Activated CD8-positive, alpha-beta memory T cell treated with anti-CD3 and anti-CD28 coated beads for 36 hours (primary cell): Measurements from ENCODE around the gene OR51B4. TPM values are rescaled to one million over a fixed set of nuclear protein-coding genes. Genes with fewer than 3 reads are reported as not detected.
"Not testable (repeated sequence)": the region's sequence is repeated elsewhere in the genome, so short reads cannot be mapped to it uniquely, and the experiment has no call there.

Experiments
- CTCF ChIA-PET: fragments of 350-600 bp; sonication (Branson Sonifier 250); formaldehyde crosslinking; loops from one replicate; lab custom pipeline; 2021; ENCODE audit warnings: antibody characterized with exemption; lab: Charles Lee
- POLR2A ChIA-PET: fragments of 350-600 bp; sonication (Branson Sonifier 250); formaldehyde crosslinking; loops from one replicate; lab custom pipeline; 2021; ENCODE audit warnings: antibody characterized with exemption; lab: Charles Lee
- total RNA-seq, 2 experiments: library from RNA; stranded (reverse); gene quantifications; one replicate each; pipeline ENCODE4 v1.2.3, GENCODE V29; 2021

OR51B4 gene
- total RNA-seq, 2 experiments from 2014 or later, result not detected

DNA sequence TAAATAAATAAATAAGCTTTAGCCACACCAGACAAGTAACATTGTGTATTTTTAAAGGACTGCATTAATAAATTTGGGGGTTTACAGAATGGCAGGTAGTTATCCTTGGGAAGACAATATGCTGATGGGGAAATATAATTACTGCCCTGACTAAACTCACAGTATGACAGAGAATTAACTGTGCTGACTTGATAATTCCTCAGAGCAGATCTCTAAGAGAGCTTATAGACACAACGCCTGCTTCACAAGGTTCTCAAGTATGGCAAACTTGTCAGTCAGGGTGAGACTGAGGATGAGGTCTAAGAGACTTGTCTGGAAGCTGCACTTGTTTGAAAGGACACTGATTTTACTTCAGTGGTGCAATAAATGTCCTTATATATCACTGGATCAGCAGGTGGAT lies 3.3 kb downstream of the OR51B4 start:
- ChIA-PET CTCF (no interaction called here), POLR2A (no interaction called here)

DNA sequence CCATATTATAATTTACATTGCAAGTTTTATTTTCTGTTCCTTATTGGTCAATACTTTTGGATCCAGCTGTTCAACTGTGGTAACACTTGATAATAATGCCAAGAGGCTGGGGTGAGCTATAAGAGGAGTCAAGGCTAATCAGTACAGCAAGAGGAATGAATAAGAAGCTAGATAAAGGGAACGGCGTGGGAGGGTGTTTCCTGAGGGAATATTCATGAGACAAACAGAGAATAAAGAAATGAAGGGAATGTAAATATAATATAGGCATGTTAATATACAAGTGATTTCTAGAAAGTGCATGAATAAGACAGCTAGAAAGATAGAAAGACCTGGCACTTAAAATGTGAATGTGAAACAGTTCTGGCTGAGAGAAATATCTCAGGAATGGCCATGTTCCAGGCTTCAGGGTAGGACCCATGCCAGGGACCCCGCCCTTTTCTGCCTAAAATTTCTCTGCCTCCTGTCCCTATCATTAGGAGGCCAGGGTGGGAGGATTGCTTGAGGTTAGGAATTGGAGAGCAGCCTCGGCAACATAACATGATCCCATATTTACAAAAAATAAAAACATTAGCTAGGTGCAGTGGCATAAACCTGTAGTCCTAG lies 3.9 kb downstream of the OR51B4 start:
- ChIA-PET CTCF (no interaction called here), POLR2A (no interaction called here)

DNA sequence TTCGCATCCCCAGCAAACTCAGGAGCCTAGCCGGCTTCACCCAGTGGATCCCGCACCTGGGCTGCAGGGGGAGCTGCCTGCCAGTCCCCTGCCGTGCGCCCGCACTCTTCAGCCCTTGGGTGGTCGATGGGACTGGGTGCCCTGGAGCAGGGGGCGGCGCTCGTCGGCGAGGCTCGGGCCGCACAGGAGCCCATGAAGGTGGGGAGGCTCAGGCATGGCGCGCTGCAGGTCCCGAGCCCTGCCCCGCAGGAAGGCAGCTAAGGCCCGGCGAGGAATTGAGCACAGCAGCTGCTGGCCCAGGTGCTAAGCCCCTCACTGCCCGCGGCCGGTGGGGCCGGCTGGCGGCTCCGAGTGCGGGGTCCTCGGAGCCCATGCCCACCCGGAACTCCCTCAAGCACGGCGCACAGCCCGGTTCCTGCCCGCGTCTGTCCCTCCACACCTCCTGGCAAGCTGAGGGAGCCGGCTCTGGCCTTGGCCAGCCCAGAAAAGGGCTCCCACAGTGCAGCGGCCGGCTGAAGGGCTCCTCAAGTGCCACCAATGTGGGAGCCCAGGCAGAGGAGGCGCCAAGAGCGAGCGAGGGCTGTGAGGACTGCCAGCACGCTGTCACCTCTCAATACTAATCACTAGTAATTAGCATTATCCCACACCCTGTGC lies 7.3 kb downstream of the OR51B4 start:
- CTCF ChIA-PET, POLR2A ChIA-PET: not testable (repeated sequence)

DNA sequence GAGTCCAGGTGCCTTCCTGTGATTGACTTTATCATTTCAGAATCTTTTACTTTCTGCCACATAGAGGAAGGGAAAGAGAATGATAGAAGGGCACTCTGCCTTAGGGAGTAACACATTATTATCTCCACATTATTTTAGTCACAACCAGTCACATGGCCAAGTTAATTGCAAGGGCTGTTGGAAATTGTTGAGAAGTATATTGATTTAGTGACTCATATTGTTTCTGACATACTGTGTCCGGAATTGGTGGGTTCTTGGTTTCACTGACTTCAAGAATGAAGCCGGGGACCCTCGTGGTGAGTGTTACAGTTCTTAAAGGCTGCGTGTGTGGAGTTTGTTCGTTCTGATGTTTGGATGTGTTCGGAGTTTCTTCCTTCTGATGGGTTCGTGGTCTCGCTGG lies 8.7 kb downstream of the OR51B4 start:
- CTCF ChIA-PET, result no interaction called here

DNA sequence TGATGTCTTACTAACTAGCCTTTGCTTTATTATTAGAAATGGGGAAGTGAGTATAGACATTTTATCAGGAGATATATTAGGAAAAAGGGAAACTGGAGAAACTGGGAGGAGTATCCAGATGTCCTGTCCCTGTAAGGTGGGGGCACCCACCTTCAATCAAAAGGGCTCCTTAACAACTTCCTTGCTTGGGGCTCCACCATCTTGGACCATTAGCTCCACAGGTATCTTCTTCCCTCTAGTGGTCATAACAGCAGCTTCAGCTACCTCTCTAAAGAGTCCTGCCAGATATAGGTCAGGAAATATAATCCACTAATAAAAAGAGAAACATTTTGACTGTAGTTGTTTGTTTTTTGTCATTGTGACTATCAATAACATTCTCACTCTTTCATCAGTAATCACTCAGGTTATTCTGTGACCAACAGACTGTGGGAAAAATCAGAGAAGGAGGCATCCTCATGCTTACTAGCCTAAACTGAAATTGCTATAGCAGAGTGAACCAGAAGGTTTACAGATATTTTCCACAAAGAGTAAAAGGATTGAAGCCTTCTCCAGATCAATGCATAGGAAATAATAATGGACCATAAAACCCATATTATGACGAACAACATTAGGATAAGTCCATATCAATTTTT lies 10.4 kb downstream of the OR51B4 start:
- POLR2A ChIA-PET, result no interaction called here
- CTCF ChIA-PET, result no interaction called here

More for the DNA sequence above, 8.7 kb downstream of the OR51B4 start:
- POLR2A ChIA-PET, result no interaction called here

DNA sequence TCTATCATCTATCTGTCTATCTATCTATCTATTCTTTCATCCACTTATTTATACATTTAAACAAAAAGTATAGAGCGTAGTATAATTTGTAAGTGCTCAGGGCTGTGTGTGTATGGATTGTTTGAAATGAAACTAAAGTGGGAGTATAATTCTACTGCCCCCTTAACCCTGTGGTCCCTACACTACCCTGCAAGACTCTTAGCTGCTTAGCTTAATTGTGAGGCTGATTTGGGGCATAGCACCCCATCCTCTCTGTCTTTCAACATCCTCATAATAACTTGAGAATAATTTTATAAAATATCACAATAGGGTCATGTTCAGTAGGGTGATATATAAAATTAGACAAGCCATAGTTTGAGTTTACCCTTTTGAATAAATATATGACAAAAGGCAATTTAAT lies 11.6 kb downstream of the OR51B4 start:
- POLR2A ChIA-PET, result no interaction called here
- CTCF ChIA-PET, result no interaction called here

DNA sequence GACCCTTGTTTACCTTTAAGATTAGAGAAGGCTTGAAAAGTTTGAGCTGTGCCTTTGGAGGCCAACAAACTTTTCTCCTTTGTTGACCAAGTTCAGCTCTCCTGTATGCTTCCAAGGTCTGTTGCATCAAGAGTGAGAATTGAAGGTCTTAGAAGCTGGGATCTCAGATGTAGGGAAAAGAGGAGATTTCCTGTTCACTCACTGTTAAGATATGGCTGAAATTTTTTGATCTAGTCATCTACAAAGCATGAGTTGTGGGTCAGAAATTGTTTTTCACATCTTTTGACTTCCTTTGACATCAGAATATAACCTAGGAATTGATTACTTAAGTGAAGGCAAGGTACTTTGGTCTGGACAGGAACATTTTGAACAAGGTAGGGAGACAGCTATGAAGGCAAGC lies 12.1 kb downstream of the OR51B4 start:
- CTCF ChIA-PET, result no interaction called here
- POLR2A ChIA-PET, result no interaction called here

DNA sequence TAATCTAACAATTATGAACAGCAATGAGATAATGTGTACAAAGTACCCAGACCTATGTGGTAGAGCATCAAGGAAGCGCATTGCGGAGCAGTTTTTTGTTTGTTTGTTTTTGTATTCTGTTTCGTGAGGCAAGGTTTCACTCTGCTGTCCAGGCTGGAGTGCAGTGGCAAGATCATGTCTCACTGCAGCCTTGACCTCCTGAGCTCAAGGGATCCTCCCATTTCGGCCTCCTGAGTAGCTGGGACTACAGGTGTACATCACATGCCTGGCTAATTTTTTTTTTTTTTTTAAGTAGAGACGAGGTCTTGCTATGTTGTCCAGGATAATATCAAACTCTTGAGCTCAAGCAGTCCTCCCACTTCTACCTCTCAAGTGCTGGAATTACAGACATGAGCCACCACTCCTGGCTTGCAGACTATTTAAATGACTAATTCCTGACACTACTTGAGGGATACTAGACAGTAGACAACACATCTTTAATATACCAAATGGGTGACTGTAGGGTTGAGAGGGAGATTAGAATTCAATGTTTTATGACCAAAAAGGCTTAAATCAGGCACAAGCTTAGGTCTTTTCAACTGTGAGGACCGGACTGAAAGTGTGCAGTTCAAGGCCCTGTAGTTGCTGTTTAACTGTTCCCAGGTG lies 12.7 kb downstream of the OR51B4 start:
- ChIA-PET POLR2A (no interaction called here), CTCF (no interaction called here)

DNA sequence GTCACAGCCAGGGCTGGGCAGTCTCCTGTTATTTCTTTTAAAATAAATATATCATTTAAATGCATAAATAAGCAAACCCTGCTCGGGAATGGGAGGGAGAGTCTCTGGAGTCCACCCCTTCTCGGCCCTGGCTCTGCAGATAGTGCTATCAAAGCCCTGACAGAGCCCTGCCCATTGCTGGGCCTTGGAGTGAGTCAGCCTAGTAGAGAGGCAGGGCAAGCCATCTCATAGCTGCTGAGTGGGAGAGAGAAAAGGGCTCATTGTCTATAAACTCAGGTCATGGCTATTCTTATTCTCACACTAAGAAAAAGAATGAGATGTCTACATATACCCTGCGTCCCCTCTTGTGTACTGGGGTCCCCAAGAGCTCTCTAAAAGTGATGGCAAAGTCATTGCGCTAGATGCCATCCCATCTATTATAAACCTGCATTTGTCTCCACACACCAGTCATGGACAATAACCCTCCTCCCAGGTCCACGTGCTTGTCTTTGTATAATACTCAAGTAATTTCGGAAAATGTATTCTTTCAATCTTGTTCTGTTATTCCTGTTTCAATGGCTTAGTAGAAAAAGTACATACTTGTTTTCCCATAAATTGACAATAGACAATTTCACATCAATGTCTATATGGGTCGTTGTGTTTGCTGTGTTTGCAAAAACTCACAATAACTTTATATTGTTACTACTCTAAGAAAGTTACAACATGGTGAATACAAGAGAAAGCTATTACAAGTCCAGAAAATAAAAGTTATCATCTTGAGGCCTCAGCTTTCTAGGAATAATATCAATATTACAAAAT lies 13.4 kb downstream of the OR51B4 start:
- ChIA-PET POLR2A (no interaction called here), CTCF (no interaction called here)

DNA sequence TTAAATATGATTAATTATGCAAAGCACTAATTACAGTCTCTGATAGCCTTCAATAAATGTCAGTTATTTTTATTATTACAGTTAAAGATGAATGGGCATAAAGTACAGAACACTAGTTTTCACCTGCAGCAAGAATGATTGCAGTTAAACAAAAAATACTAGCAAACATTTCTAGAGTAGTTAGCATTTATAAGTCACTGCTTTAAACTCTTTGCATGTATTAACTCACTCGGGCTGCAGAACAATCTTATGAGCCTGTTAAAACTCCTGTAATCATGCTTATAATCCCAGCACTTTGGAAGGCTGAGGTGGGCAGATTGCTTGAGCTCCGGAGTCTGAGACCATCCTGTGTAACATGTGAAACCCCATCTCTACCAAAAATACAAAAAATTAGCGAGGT lies 14.8 kb downstream of the OR51B4 start:
- ChIA-PET CTCF (no interaction called here), POLR2A (no interaction called here)

DNA sequence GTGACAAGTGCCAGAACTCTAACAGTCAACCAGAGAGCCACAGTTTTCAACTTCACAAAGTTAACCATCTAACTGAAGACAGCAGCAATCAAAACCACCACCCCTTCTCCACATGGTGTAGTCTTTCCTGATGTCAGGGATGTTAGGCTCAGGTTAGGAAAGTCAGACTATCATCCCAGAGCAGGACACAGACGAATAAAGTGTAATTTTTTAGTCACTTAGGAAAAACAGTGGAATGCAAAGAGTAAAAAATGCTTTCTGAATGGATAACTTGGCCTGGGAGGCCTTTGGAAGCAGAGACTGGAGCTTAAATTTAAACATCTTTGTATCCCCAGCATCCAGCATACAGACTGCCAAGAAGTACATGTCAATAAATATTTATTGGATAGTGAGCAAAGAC lies 15.4 kb downstream of the OR51B4 start:
- ChIA-PET POLR2A (no interaction called here), CTCF (no interaction called here)

DNA sequence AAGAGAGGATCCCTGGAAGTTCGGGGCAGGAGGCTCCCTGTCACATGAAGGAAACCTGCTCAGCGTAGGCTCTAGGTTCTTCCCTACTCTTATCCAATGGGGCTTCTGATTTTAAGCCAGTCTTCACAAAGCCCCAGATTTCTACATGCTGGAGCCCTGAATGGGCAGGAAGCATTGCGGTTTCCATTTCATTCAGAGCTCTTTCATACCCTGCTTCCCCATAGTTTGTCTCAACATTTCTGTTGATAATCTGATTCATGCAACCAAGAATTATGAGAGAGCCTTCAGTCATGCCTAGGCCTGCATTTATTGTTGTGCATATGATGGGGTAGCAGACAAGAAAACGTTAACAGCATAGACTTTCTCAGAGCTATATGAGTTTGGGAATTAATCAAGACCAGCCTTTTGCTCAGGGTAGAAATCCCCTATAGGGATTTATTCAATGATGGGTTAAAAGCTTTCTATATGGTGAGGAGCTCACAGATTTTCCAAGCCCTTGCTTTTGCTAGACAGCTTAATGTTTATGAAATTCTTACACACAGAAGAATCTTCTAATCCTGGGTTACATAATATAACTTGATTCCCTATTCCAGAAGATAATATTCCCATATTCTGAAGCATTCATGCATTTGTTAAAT lies 15.9 kb downstream of the OR51B4 start:
- ChIA-PET CTCF (no interaction called here), POLR2A (no interaction called here)

DNA sequence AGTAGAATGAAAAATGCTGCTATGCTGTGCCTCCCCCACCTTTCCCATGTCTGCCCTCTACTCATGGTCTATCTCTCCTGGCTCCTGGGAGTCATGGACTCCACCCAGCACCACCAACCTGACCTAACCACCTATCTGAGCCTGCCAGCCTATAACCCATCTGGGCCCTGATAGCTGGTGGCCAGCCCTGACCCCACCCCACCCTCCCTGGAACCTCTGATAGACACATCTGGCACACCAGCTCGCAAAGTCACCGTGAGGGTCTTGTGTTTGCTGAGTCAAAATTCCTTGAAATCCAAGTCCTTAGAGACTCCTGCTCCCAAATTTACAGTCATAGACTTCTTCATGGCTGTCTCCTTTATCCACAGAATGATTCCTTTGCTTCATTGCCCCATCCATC lies 17.1 kb downstream of the OR51B4 start:
- POLR2A ChIA-PET, result no interaction called here
- CTCF ChIA-PET, result no interaction called here

DNA sequence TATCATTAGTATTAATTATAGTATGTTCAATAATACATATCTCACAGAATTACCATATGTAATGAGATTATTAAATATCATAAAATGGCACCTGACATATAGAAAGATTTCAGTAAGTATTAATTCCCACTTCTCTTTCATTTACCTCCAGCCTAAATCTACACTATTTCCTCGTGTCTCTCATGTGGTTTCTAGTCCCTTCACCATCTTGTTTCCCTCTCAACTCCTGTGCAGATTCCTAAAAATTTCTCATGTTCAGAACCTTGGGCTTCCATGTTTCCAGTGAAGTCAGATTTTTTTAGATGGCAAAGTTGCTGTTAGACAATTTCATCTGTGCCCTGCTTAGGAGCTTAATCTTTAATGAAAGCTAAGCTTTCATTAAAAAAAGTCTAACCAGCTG lies 17.9 kb downstream of the OR51B4 start:
- ChIA-PET CTCF (no interaction called here), POLR2A (no interaction called here)

DNA sequence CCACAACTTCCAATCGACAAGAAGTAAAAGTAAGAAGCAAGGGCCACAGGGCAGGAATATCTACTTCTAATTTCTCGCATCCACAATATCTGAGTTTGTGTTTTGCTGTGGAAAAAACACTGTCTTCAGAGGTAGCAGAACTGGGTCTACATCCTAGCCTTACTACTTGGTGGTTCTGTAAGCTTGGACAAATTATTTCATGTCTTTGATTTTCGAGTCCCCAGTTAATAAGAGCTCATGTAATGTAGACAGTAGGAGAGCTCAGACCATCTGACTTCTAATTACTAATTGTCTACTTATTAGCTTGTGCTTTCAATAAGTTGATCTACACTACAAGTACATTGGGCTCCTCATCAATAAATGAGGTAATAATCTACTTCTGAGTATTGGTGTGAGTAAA lies 18.7 kb downstream of the OR51B4 start:
- ChIA-PET POLR2A (no interaction called here), CTCF (no interaction called here)

DNA sequence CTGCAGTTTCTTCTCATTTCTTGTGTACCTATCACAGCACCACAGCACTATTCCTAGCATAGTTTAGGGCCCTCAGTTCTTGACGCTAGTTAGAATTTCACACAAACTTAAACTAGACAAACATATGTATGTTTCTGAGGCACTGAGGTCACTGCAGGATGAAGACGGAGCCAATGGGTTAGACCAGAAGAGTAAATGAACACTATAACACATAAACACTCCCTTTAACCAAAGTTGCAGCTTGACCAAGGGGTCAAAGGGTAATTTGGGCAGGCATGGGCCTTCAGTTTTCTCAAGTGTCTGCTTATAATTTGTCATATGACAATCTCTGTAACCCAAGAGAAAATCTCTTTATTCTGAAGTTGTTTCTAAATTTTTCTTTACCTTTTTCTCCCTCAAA lies 19.1 kb downstream of the OR51B4 start:
- POLR2A ChIA-PET, result no interaction called here
- CTCF ChIA-PET, result no interaction called here

DNA sequence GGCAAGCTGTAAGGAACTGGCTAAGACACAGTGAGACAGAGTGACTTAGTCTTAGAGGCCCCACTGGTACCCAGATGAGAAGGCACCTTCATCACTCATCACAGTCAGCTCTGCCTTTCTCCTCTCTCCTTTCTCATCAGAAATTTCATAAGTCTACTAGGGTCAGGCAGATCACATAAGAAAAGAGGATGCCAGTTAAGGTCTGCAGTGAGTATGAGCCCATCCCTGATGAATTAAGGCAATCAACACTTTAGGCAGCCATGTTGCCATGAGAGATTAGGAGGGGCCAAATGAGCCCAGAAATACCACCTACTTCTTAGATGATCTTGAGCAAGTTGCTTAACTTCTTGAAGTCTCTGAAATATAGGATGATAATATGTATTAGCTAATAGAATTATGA lies 20.1 kb downstream of the OR51B4 start:
- CTCF ChIA-PET, result no interaction called here
- POLR2A ChIA-PET, result no interaction called here

DNA sequence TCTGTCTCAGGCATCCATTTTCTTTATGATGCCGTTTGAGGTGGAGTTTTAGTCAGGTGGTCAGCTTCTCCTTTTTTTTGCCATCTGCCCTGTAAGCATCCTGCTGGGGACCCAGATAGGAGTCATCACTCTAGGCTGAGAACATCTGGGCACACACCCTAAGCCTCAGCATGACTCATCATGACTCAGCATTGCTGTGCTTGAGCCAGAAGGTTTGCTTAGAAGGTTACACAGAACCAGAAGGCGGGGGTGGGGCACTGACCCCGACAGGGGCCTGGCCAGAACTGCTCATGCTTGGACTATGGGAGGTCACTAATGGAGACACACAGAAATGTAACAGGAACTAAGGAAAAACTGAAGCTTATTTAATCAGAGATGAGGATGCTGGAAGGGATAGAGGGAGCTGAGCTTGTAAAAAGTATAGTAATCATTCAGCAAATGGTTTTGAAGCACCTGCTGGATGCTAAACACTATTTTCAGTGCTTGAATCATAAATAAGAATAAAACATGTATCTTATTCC lies 21.1 kb downstream of the OR51B4 start:
- ChIA-PET POLR2A (no interaction called here), CTCF (no interaction called here)

DNA sequence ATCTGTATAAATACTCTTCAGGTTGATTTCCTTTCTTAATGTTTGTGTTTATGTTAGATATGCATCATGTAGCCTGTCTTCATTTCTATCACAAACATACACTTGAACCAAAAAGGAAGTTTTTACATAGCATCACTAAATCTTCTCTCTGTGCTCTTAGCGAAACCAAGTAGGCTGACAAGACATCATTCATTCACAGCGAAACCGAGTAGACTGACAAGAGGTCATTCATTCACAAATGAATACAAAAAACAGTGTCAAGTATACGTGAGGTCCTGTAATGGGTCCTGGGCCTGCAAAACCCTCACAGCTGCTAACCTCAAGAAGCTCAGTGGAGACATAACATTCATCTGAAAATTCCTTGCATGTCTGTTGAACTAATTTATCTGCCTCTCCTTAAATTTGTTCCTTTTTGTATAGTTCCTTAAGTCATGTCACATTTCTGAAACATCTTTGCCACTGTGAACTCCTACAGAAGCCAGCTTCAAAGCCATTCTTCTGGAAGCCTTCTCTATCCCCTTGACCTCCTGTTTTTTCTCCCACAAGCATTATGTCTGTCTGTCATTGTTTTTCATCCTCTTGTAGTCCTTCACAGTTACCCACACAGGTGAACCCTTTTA lies 22.2 kb downstream of the OR51B4 start:
- CTCF ChIA-PET, result no interaction called here
- POLR2A ChIA-PET, result no interaction called here
